Activated naive CD8-positive, alpha-beta T cell treated with anti-CD3 and anti-CD28 coated beads for 36 hours (primary cell): Measurements from ENCODE around the gene KIF19. TPM values are rescaled to one million over a fixed set of nuclear protein-coding genes. Genes with fewer than 3 reads are reported as not detected.

Source experiments
- DNase-seq: peaks from one replicate; pipeline ENCODE4 v3.0.0; 2021
- H3K27ac Mint-ChIP-seq: one replicate; pipeline ENCODE4 v1.8.0; 2022; ENCODE audit warnings: mild to moderate bottlenecking, moderate library complexity, mixed read lengths
- H3K27me3 Mint-ChIP-seq: one replicate; pipeline ENCODE4 v1.8.0; 2022; ENCODE audit warnings: mild to moderate bottlenecking, mixed read lengths
- H3K36me3 Mint-ChIP-seq: one replicate; pipeline ENCODE4 v1.8.0; 2021; ENCODE audit warnings: mild to moderate bottlenecking, mixed read lengths
- H3K4me1 Mint-ChIP-seq: one replicate; pipeline ENCODE4 v1.8.0; 2021; ENCODE audit warnings: mixed read lengths
- H3K4me3 Mint-ChIP-seq: one replicate; pipeline ENCODE4 v1.8.0; 2022; ENCODE audit warnings: mild to moderate bottlenecking, moderate library complexity, mixed read lengths
- H3K9me3 Mint-ChIP-seq: one replicate; pipeline ENCODE4 v1.8.0; 2022; ENCODE audit warnings: mixed read lengths
- total RNA-seq, 2 experiments: library from RNA; stranded (reverse); gene quantifications; one replicate each; pipeline ENCODE4 v1.2.3, GENCODE V29; 2021

KIF19 gene
- total RNA-seq, 2 experiments from 2014 or later: 0.08 TPM; not detected in 1

DNA sequence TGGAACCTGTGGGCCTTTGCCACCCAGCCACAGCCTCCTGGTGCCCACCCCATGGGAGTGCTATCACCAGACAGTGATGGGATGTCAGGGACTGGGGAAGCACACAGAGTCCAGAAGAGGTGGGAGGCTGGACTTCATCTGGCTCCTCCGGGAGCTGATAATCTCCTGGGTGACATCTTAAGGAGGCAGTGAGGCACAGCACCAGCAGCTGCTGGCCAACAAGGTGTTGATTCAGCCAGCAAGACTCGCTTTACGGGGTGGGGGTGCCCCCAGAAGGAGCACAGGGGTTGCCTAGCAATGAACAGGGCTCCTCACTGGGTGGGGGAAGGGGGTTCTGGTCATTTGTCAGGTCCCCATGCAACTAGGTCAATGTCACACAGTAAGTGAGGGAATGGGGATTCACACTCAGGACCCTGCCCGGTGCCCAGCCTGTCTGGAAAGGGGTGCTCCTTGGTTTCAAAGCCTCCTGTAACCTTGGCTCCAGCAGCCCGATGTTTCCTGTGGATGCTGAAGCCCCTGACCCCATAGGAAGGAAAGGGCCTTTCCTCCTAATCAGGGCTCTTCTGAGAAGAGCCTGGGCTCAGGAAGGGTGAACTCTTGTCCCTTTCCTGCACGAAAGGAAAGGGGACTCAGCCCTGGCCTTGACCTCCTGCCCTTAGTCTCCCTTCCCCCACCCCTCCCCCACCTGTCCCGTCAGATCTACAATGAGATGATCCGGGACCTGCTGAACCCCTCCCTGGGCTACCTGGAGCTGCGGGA, 17.7 kb downstream of the KIF19 start:
- DNase-seq: no peak
- no peaks in the 10 kb centered on the region for H3K9me3 Mint-ChIP-seq
- H3K27ac Mint-ChIP-seq: no peak overlapping the region
- no peaks in the 10 kb centered on the region for H3K4me1 Mint-ChIP-seq
- no peaks in the 10 kb centered on the region for H3K36me3 Mint-ChIP-seq
- no peaks in the 10 kb centered on the region for H3K27me3 Mint-ChIP-seq
- H3K4me3 Mint-ChIP-seq: no peak overlapping the region

DNA sequence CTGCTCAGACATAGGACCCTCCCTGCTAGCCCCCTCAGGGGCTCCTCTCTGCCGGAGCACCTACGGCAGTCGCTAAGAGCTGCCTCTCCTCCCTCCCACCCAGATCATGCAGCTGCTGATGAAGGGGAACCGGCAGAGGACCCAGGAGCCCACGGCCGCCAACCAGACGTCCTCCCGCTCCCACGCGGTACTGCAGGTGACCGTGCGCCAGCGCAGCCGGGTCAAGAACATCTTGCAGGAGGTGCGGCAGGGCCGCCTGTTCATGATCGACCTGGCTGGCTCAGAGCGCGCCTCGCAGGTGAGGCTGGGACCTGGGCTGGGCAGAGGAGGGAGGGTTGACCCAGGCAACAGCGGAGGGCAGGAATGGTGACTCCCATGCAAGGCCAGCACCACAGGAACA, 18.6 kb downstream of the KIF19 start:
- DNase-seq: no peak
- Mint-ChIP-seq H3K9me3 (no peaks in the 10 kb centered on the region), H3K27me3 (no peaks in the 10 kb centered on the region), H3K4me1 (no peaks in the 10 kb centered on the region), H3K36me3 (no peaks in the 10 kb centered on the region), H3K4me3 (no peak overlapping the region), H3K27ac (no peak overlapping the region)

DNA sequence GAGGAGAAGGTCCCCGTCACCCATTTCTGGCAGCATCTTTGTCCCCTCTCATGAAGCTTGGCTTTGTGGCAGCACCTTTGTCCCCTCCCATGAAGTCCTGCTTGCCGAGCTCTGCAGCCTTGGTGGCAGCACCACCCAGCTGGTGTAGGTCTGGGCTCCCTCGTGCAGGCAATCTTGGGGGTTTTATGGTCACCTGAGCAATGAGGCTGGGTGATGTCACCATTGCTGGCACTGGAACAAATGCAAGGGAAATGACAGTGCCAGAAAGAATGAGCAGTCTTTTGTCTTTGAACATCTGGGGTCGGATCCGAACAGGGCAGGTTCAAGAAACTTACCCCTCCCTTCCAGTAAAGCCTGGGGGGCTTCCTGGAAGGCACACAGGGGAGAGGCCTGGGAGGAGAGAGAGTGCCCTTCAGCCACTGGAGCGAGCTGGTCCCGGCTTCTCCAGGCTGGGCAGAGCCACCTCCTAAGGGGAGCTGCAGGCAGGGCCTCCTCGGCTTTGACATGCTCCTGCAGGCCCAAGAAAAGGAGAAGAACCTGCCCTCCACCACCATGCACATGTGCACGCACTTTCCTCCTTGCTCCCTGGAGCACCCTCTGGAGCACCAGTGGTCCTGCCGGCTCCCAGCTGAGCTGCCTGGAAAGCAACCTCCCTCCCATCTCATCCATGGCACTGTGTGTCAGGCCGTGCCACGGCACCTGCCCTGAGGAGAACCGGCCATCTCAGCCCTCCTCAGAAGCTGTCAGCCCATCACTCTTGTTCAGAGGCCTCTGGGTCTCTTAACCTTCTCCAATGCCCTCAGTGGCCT, 19.6 kb downstream of the KIF19 start:
- Mint-ChIP-seq H3K27ac (no peak overlapping the region), H3K9me3 (no peaks in the 10 kb centered on the region), H3K4me3 (no peak overlapping the region), H3K27me3 (peaks cover 5% of the 10 kb centered on the region), H3K4me1 (no peaks in the 10 kb centered on the region), H3K36me3 (no peaks in the 10 kb centered on the region)
- DNase-seq: no peak

DNA sequence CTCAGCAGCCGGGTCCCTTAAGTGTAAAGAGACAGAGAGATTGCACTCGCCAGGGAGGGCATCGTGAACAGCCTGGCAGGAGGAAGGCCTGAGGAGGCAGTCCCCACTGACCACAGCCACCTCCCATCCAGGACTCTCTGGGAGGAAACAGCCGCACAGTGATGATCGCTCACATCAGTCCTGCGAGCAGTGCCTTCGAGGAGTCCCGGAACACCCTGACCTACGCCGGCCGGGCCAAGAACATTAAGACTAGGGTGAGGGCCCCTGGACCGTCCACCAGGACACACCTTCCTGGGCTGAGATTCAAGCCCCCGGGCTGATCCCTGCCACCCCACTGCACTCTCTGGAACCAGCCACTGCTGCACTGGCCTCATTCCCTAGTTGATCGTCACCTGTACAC, 21.6 kb downstream of the KIF19 start:
- peaks cover 18% of the 10 kb centered on the region for H3K27me3 Mint-ChIP-seq
- H3K4me3 Mint-ChIP-seq: no peak overlapping the region
- no peak for DNase-seq
- H3K36me3 Mint-ChIP-seq: no peaks in the 10 kb centered on the region
- no peak overlapping the region for H3K27ac Mint-ChIP-seq
- H3K9me3 Mint-ChIP-seq: no peaks in the 10 kb centered on the region
- H3K4me1 Mint-ChIP-seq: no peaks in the 10 kb centered on the region

DNA sequence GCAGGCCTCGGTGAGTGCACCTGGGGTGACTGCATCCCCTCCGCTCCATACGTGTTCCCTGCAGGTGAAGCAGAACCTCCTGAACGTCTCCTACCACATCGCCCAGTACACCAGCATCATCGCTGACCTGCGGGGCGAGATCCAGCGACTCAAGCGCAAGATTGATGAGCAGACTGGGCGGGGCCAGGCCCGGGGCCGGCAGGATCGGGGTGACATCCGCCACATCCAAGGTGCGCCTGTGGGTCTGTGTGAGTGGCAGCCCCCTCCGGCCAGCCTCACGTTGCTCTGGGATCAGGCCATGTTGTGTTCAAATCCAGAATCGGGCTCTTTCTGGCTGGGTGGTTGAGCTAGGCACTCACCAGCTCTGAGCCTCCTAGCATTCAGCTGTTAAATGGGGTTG, 23.1 kb downstream of the KIF19 start:
- Mint-ChIP-seq H3K9me3 (no peaks in the 10 kb centered on the region), H3K36me3 (no peaks in the 10 kb centered on the region), H3K4me1 (peaks cover 2% of the 10 kb centered on the region), H3K27ac (no peak overlapping the region), H3K27me3 (peaks cover 33% of the 10 kb centered on the region), H3K4me3 (no peak overlapping the region)
- no peak for DNase-seq

DNA sequence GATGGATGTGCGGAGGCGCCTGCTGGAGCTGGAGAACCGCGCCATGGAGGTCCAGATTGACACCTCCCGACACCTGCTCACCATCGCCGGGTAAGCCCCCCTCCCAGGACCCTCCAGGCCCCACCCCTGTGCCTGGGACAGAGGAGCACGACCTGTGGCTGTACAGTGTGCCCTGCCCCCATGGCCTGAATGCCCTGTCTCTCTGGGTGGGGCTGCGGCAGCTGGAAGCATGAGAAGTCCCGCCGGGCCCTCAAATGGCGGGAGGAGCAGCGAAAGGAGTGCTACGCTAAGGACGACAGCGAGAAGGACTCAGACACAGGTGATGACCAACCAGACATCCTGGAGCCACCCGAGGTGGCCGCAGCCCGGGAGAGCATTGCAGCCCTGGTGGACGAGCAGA, 24.5 kb downstream of the KIF19 start:
- H3K9me3 Mint-ChIP-seq: no peaks in the 10 kb centered on the region
- H3K4me3 Mint-ChIP-seq: no peak overlapping the region
- no peak overlapping the region for H3K27ac Mint-ChIP-seq
- no peaks in the 10 kb centered on the region for H3K36me3 Mint-ChIP-seq
- peaks cover 2% of the 10 kb centered on the region for H3K4me1 Mint-ChIP-seq
- DNase-seq: no peak
- H3K27me3 Mint-ChIP-seq: peaks cover 47% of the 10 kb centered on the region

DNA sequence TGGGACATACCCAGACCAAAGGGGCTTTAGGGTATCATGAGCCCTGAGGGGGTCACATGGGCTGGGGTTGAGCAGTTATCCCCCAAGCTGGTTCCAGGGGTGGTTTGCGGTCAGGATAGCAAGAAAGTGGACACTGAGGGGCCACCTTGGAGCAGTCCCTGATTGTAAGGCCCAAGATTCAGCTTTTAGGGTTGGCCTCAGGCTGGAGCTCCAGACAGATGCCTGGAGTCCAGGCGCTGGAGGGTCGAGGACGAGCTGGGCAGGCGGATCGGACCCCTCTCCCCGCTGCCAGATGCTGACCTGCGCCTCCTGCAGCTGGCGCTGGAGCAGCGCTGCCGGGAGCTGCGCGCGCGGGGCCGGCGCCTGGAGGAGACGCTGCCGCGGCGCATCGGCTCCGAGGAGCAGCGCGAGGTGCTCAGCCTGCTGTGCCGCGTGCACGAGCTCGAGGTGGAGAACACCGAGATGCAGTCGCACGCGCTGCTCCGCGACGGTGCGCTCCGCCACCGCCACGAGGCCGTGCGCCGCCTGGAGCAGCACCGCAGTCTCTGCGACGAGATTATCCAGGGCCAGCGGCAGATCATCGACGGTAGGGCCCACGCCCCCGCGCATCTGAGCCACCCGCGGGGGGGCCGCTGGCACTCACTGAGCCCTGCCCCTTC, 25.7 kb downstream of the KIF19 start:
- H3K4me3 Mint-ChIP-seq: no peak overlapping the region
- no peak overlapping the region for H3K27ac Mint-ChIP-seq
- no peaks in the 10 kb centered on the region for H3K36me3 Mint-ChIP-seq
- H3K4me1 Mint-ChIP-seq: peaks cover 2% of the 10 kb centered on the region
- no peaks in the 10 kb centered on the region for H3K9me3 Mint-ChIP-seq
- H3K27me3 Mint-ChIP-seq: peaks cover 58% of the 10 kb centered on the region
- peak; percentile 41 for DNase-seq

DNA sequence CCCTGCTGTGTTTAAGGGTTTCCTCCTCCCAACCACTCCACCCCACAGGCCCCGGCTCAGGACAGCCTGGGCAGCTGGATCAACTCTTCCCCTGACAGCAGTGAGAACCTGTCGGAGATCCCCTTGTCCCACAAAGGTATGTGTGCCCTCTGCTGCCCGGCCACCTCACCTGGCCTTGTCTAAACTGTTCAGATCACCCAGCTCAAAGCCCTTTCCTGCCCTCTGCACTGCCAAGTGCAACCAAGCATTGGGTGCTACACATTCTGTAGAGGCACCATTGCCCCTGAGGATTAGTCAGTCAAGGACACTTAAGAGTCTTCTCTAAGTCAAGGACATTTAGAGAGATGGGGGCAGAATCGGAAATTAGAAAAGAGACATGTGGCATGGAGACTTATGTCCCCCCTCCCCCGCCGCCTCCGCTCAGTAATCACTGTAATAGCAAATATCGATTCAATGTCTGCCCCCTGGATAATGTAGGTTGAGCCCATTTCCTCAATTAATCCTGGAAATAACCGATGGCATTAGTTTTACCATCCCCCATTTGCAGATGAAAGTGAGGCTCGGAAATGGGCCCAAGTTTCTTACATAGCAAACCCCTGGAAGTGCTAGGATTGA, 27.5 kb downstream of the KIF19 start:
- H3K27ac Mint-ChIP-seq: no peak overlapping the region
- H3K4me3 Mint-ChIP-seq: no peak overlapping the region
- peaks cover 2% of the 10 kb centered on the region for H3K4me1 Mint-ChIP-seq
- no peak for DNase-seq
- peaks cover 68% of the 10 kb centered on the region for H3K27me3 Mint-ChIP-seq
- H3K9me3 Mint-ChIP-seq: no peaks in the 10 kb centered on the region
- no peaks in the 10 kb centered on the region for H3K36me3 Mint-ChIP-seq

DNA sequence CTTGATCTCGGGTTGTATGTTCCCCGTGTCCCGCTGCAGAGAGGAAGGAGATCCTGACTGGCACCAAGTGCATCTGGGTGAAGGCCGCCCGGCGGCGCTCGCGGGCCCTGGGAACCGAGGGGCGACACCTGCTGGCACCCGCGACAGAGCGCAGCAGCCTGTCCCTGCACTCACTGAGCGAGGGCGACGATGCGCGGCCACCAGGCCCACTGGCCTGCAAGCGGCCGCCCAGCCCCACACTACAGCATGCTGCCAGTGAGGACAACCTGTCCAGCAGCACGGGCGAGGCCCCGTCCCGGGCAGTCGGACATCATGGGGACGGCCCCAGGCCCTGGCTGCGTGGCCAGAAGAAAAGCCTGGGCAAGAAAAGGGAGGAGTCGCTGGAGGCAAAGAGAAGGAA, 28.1 kb downstream of the KIF19 start:
- no peaks in the 10 kb centered on the region for H3K9me3 Mint-ChIP-seq
- H3K4me3 Mint-ChIP-seq: no peak overlapping the region
- peak; percentile 74 for DNase-seq
- H3K27ac Mint-ChIP-seq: no peak overlapping the region
- H3K4me1 Mint-ChIP-seq: peaks cover 2% of the 10 kb centered on the region
- no peaks in the 10 kb centered on the region for H3K36me3 Mint-ChIP-seq
- peaks cover 73% of the 10 kb centered on the region for H3K27me3 Mint-ChIP-seq

DNA sequence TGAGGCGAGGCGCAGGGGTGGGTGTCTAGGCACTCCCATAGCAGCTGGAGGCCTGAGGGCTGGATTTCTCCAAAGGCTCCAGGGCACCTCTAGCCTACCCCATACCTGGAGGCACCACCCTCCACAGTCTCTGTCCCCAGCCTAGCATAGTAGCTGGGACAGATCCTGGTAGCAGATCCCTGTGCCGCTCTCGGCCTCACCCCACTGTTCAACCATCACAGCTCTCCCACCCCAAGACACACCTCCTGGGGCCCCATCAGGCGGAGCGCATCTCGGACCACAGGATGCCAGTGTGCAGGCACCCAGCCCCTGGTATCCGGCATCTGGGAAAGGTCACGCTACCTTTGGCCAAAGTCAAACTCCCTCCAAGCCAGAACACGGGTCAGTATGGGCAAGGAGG, 28.5 kb downstream of the KIF19 start:
- Mint-ChIP-seq H3K9me3 (no peaks in the 10 kb centered on the region), H3K27ac (no peak overlapping the region), H3K4me3 (no peak overlapping the region), H3K4me1 (peaks cover 2% of the 10 kb centered on the region), H3K27me3 (peaks cover 73% of the 10 kb centered on the region), H3K36me3 (no peaks in the 10 kb centered on the region)
- no peak for DNase-seq

DNA sequence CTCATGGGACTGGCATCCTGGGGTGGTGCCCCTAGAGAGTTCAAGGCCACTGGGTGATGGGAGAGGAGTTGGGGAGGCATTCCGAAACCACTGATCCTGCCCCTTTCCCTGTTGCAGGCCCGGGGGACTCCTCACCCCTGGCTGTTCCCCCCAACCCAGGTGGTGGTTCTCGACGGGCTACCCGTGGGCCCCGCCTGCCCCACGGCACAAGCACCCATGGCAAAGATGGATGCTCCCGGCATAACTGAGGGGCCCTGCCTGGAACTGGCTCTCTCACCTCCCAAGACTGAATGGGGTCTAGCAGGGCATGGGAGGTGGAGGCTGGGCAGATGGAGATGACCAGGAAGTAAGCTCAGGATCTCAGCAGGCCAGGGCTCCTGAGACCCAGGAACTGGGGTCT, 29.0 kb downstream of the KIF19 start:
- Mint-ChIP-seq H3K4me1 (peaks cover 2% of the 10 kb centered on the region), H3K9me3 (no peaks in the 10 kb centered on the region), H3K4me3 (no peak overlapping the region), H3K27me3 (peaks cover 71% of the 10 kb centered on the region), H3K36me3 (no peaks in the 10 kb centered on the region), H3K27ac (no peak overlapping the region)
- DNase-seq: no peak

DNA sequence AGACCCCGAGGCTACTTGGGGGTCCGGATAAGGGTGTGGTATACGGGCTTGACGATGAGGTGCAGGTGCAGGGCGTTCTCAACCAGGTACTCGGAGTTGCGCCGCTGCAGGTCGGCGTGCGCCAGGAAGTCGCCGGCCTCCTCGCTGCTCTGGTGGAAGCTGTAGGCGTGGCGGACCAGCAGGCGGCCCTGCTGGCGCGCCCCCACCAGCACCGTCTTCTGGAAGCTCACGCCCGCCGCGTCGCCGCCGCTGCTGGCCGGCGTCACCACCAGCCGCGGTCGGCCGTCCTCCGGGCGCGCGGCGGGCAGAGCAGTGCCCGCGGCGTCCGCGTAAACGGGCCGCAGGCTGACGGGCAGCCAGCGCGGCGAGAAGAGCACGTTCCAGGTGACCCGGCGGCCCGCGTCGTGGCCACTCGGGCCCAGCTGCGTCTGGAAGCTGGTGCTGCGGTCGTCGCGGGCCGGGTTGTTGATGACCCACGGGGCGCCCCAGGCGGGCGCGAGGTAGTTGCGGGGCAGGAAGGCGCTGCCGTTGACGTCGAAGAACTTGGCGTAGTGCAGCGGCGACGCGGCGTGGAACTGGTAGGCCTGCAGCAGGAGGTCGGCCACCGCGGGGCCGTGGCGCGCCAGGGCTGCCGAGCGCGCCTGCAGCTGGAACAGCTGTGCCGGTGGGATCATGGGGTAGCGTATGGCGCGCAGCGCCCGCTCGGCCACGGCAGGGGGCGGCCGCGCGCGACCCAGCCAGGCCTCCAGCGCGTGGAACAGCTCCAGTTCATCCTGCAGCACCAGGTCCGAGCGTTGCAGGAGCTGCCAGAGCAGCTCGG, 30.8 kb downstream of the KIF19 start:
- no peak overlapping the region for H3K27ac Mint-ChIP-seq

DNA sequence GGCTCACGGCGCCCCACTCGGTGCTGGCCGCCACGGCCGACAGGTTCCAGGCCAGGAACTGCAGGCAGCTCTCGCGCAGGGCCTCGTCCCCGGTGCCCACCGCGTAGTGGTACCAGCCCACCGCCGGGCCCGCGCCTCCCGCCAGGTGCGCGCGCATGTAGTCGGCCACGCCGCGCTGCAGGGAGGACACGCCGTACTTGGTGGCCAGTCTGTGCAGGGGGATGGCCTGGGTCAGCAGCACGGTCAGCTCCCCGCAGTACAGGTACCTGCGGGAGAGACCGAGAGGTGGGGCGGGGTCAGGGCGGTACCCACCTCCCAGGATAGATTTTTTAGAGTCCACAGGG, 31.4 kb downstream of the KIF19 start:
- Mint-ChIP-seq H3K4me3 (no peak overlapping the region), H3K27me3 (peaks cover 71% of the 10 kb centered on the region), H3K36me3 (no peaks in the 10 kb centered on the region)

More for the DNA sequence above, 30.8 kb downstream of the KIF19 start:
- no peaks in the 10 kb centered on the region for H3K9me3 Mint-ChIP-seq
- H3K4me3 Mint-ChIP-seq: no peak overlapping the region
- no peaks in the 10 kb centered on the region for H3K36me3 Mint-ChIP-seq
- H3K4me1 Mint-ChIP-seq: peaks cover 2% of the 10 kb centered on the region
- peak; percentile 24 for DNase-seq
- peaks cover 70% of the 10 kb centered on the region for H3K27me3 Mint-ChIP-seq

DNA sequence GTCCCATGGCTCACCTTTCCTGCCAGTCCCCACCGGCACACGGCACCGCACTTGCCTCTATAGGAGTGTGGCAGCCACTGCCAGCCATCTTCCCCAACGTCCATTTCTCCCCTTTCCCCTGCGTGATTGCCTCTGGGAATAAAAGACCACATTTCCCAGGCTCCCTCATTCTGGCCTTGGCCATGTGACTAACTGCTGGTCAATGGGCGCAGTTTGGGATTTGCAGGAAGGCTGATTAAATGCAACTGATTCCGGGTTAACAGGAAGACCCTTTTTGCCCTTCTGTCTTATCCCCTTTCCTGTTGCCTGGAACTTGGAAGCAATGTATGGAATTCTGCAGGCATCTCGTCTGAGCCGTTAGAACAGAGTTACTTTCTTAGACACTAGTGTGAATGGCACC, 32.7 kb downstream of the KIF19 start:
- Mint-ChIP-seq H3K4me1 (peaks cover 2% of the 10 kb centered on the region), H3K9me3 (no peaks in the 10 kb centered on the region), H3K27ac (no peak overlapping the region), H3K4me3 (no peak overlapping the region), H3K27me3 (peaks cover 58% of the 10 kb centered on the region), H3K36me3 (no peaks in the 10 kb centered on the region)
- no peak for DNase-seq

More for the DNA sequence above, 31.4 kb downstream of the KIF19 start:
- no peak for DNase-seq
- H3K4me1 Mint-ChIP-seq: peaks cover 2% of the 10 kb centered on the region
- no peaks in the 10 kb centered on the region for H3K9me3 Mint-ChIP-seq
- H3K27ac Mint-ChIP-seq: no peak overlapping the region
